NOMO-1 treated with DMSO at 0.1 percent for 48 hours (cell line): ENCODE results near the gene CPED1.
"Not testable (repeated sequence)": the region's sequence is repeated elsewhere in the genome, so short reads cannot be mapped to it uniquely, and the experiment has no call there.

Experiments used
- DNase-seq: peaks from one replicate; lab custom pipeline; 2025; ENCODE audit not compliant: unreplicated experiment; lab: John Stamatoyannopoulos, UW

The CPED1 gene

GRCh38 chr7:120996333-120996987, 7.9 kb downstream of the CPED1 start:
- DNase-seq: peak; percentile 82

GRCh38 chr7:120996988-120997345, 8.5 kb downstream of the CPED1 start:
- peak; percentile 36 for DNase-seq

GRCh38 chr7:120997882-120998474, 9.5 kb downstream of the CPED1 start:
- peak; percentile 40 for DNase-seq

GRCh38 chr7:120998520-120998919, 10.0 kb downstream of the CPED1 start:
- no peak for DNase-seq

- no peak for DNase-seq
Observed at GRCh38 chr7:120998996-120999565, 10.6 kb downstream of the CPED1 start.

- DNase-seq: no peak
Observed at GRCh38 chr7:121000081-121000983, 11.8 kb downstream of the CPED1 start.

- no peak for DNase-seq
Observed at GRCh38 chr7:121001234-121001906, 12.9 kb downstream of the CPED1 start.

- DNase-seq: no peak
Observed at GRCh38 chr7:121002048-121002756, 13.7 kb downstream of the CPED1 start.

- no peak for DNase-seq
Observed at GRCh38 chr7:121002757-121003200, 14.3 kb downstream of the CPED1 start.

- no peak for DNase-seq
Observed at GRCh38 chr7:121003986-121004685, 15.6 kb downstream of the CPED1 start.

GRCh38 chr7:121005058-121005457, 16.5 kb downstream of the CPED1 start:
- not testable (repeated sequence) for DNase-seq

- DNase-seq: no peak
Observed at GRCh38 chr7:121005996-121006584, 17.6 kb downstream of the CPED1 start.

- no peak for DNase-seq
Observed at GRCh38 chr7:121006711-121007315, 18.3 kb downstream of the CPED1 start.

GRCh38 chr7:121008816-121009215, 20.3 kb downstream of the CPED1 start:
- DNase-seq: no peak

- DNase-seq: no peak
Observed at GRCh38 chr7:121011401-121011800, 22.9 kb downstream of the CPED1 start.

- DNase-seq: no peak
Observed at GRCh38 chr7:121012170-121012874, 23.8 kb downstream of the CPED1 start.

- no peak for DNase-seq
Observed at GRCh38 chr7:121012919-121013318, 24.4 kb downstream of the CPED1 start.

GRCh38 chr7:121015560-121015959, 27.0 kb downstream of the CPED1 start:
- no peak for DNase-seq
